K562 (cell line): ENCODE results near the gene DDX18. TPM values are rescaled to one million over a fixed set of nuclear protein-coding genes. Genes with fewer than 3 reads are reported as not detected.
A peak's percentile ranks its signal among the peaks of the same experiment; 100 is the strongest.

Experiments
- ARID1B ChIP-seq: fragments of 450-650 bp; IDR thresholded peaks from 2 replicates; pipeline ENCODE4 v1.6.1; 2016; ENCODE audit warnings: antibody characterized with exemption, mild to moderate bottlenecking, inconsistent platforms
- CHD2 ChIP-seq: IDR thresholded peaks from 2 replicates; pipeline ENCODE4 v1.6.1; 2011; ENCODE audit warnings: low read depth, low read length
- CHD4 ChIP-seq: fragments of 200-600 bp; sonication (generic); IDR thresholded peaks from 3 replicates; pipeline ENCODE4 v1.6.1; 2012; ENCODE audit warnings: low read depth, mild to moderate bottlenecking, mixed read lengths, low read length, inconsistent platforms; ENCODE audit not compliant: insufficient read depth, insufficient replicate concordance, poor library complexity, severe bottlenecking
- DDX20 ChIP-seq: fragments of 450-650 bp; IDR thresholded peaks from 2 replicates; pipeline ENCODE4 v1.6.1; 2016; ENCODE audit warnings: missing genetic modification characterization, low read depth, mild to moderate bottlenecking, missing compliant biosample characterization, moderate library complexity
- ETS2 ChIP-seq: IDR thresholded peaks from 2 replicates; pipeline ENCODE4 v1.6.1; 2016; ENCODE audit warnings: borderline replicate concordance, missing genetic modification characterization, mild to moderate bottlenecking, moderate library complexity, missing compliant biosample characterization; ENCODE audit not compliant: poor library complexity, severe bottlenecking
- FOXK2 ChIP-seq, 2 experiments: fragments of 450-650 bp; IDR thresholded peaks in 1 of 2; conservative IDR thresholded peaks in 1 of 2; 2 replicates each; pipeline ENCODE4 v1.6.1; 2016; ENCODE audit warnings: low read depth in 2 of 2, mild to moderate bottlenecking in 1 of 2
- GMEB1 ChIP-seq: fragments of 250-450 bp; sonication (Bioruptor Pico); IDR thresholded peaks from 2 replicates; pipeline ENCODE4 v1.4.0; 2020; ENCODE audit warnings: mild to moderate bottlenecking
- HDAC1 ChIP-seq, 2 experiments: fragments of 450-650 bp; IDR thresholded peaks; 2 replicates each; pipeline ENCODE4 v1.6.1; 2016 to 2017; ENCODE audit warnings: inconsistent platforms in 1 of 2, mild to moderate bottlenecking in 1 of 2, moderate library complexity in 1 of 2
- HDAC6 ChIP-seq: IDR thresholded peaks from 2 replicates; pipeline ENCODE4 v1.6.1; 2012; ENCODE audit warnings: low read depth, mild to moderate bottlenecking, control low read depth, inconsistent platforms, low read length, moderate library complexity
- OTX1 ChIP-seq: fragments of 450-650 bp; formaldehyde crosslinking; IDR thresholded peaks from 2 replicates; pipeline ENCODE4 v1.4.0; 2022; ENCODE audit warnings: mild to moderate bottlenecking
- RBM15 ChIP-seq: fragments of 200-400 bp; formaldehyde crosslinking; IDR thresholded peaks from 2 replicates; pipeline ENCODE4 v1.6.1; 2018; ENCODE audit warnings: mild to moderate bottlenecking, low read length, moderate library complexity; ENCODE audit not compliant: insufficient read depth
- RCOR1 ChIP-seq, 2 experiments: IDR thresholded peaks; 2 replicates each; pipeline ENCODE4 v1.6.1; 2012; ENCODE audit warnings: low read depth in 2 of 2, low read length in 2 of 2, borderline replicate concordance in 1 of 2, improper control_type of control experiment in 1 of 2
- TAF1 ChIP-seq: IDR thresholded peaks from 2 replicates; pipeline ENCODE4 v1.6.1; 2011; ENCODE audit warnings: mild to moderate bottlenecking, low read length, moderate library complexity; ENCODE audit not compliant: insufficient read depth, control insufficient read depth, severe bottlenecking; ENCODE audit errors: extremely low read depth
- TCF15 ChIP-seq: fragments of 250-450 bp; sonication (Bioruptor Pico); IDR thresholded peaks from 2 replicates; pipeline ENCODE4 v1.8.0; 2022; ENCODE audit warnings: moderate library complexity, mild to moderate bottlenecking, inconsistent platforms
- U2AF1 ChIP-seq: fragments of 200-400 bp; formaldehyde crosslinking; optimal IDR thresholded peaks from 2 replicates; pipeline ENCODE3; 2017; ENCODE audit warnings: mild to moderate bottlenecking, low read depth, low read length, moderate library complexity
- ZNF165 ChIP-seq: fragments of 250-450 bp; sonication (Bioruptor Pico); IDR thresholded peaks from 2 replicates; pipeline ENCODE4 v1.4.0; 2020; ENCODE audit warnings: borderline replicate concordance
- ZNF408 ChIP-seq: fragments of 250-450 bp; sonication (Bioruptor Pico); IDR thresholded peaks from 2 replicates; pipeline ENCODE4 v1.4.0; 2020; ENCODE audit warnings: low read depth, mild to moderate bottlenecking, moderate library complexity
- polyA plus RNA-seq, 8 experiments: library from polyadenylated mRNA; depleted of rRNA in 4 of 8; stranded (reverse) in 5 of 8; unstranded in 3 of 8; fragments of >200 nt; fragmentation: Nextera tagmentation in 2 of 8; fragmentation: Illumina TruSeq in 1 of 8; extraction: Ambion mirVana in 2 of 8; extraction: Trizol in 1 of 8; gene quantifications; 2 replicates each; pipeline versions ENCODE4 v1.2.1 to v1.2.3, GENCODE V29; 2011 to 2014; ENCODE audit warnings: inconsistent platforms in 1 of 8, missing spikeins in 1 of 8
- total RNA-seq, 7 experiments: library from RNA; depleted of rRNA in 6 of 7; stranded (reverse); fragments of >200 nt in 6 of 7; fragmentation: Illumina TruSeq in 2 of 7; extraction: Trizol in 2 of 7; gene quantifications; 2 replicates each; pipeline versions ENCODE4 v1.2.1 to v1.2.3, GENCODE V29; 2011 to 2021; ENCODE audit warnings: low replicate concordance in 1 of 7
- TF ChIP-seq, protein P1 (sequence below): fragments of 450-650 bp; conservative IDR thresholded peaks from 2 replicates; pipeline ENCODE4 v1.6.1; 2016; ENCODE audit warnings: missing genetic modification characterization, low read depth, mild to moderate bottlenecking, missing compliant biosample characterization, moderate library complexity
- TF ChIP-seq, protein P2 (sequence below): fragments of 450-650 bp; IDR thresholded peaks from 2 replicates; pipeline ENCODE4 v1.6.1; 2017; ENCODE audit warnings: antibody characterized with exemption, mild to moderate bottlenecking

DDX18 gene
- total and polyA plus RNA-seq, 9 of the 15 experiments (the other 6 are each of a cell fraction or from before 2014, with no cell fraction given): 67.9 to 156 (median 116) TPM

DNA sequence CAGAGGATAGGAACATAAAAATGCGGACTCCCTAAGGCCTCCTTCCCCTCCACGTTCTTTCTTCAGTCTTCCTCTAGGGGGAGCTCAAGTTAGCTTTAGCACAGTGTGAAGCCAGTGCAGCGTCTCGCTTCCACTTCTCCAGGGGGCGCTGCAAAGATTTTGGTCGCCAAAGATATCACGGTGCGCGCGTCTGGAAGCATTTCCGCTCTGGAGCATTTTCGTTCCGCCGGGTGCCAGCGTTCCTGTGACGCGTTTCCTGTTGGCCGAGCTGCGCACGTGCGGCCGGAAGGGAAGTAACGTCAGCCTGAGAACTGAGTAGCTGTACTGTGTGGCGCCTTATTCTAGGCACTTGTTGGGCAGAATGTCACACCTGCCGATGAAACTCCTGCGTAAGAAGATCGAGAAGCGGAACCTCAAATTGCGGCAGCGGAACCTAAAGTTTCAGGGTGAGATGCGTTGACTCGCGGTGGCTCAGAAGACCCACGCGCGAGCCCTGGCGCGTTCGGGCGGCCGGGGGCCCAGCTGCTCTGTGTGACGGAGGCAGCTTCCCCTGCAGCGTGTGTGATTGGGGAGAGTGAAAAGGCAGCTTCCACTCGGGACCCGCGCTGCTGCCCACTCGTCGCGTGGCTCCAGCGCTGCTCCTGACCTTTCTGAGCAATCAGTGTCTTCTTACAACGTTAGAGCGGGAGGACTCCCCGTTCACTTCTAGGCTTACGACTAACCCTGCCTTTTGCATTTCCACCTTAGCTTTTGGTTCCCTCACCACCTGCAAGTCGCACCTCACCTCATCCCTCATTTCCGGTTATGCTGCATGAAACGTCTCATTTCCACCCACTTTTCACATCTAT is at the start of gene DDX18 (continued):
- TF ChIP-seq, protein P1, sequence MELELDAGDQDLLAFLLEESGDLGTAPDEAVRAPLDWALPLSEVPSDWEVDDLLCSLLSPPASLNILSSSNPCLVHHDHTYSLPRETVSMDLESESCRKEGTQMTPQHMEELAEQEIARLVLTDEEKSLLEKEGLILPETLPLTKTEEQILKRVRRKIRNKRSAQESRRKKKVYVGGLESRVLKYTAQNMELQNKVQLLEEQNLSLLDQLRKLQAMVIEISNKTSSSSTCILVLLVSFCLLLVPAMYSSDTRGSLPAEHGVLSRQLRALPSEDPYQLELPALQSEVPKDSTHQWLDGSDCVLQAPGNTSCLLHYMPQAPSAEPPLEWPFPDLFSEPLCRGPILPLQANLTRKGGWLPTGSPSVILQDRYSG: no peak
- TF ChIP-seq CHD4: no peak
- no peak for TF ChIP-seq ZNF165
- TF ChIP-seq, protein P2, sequence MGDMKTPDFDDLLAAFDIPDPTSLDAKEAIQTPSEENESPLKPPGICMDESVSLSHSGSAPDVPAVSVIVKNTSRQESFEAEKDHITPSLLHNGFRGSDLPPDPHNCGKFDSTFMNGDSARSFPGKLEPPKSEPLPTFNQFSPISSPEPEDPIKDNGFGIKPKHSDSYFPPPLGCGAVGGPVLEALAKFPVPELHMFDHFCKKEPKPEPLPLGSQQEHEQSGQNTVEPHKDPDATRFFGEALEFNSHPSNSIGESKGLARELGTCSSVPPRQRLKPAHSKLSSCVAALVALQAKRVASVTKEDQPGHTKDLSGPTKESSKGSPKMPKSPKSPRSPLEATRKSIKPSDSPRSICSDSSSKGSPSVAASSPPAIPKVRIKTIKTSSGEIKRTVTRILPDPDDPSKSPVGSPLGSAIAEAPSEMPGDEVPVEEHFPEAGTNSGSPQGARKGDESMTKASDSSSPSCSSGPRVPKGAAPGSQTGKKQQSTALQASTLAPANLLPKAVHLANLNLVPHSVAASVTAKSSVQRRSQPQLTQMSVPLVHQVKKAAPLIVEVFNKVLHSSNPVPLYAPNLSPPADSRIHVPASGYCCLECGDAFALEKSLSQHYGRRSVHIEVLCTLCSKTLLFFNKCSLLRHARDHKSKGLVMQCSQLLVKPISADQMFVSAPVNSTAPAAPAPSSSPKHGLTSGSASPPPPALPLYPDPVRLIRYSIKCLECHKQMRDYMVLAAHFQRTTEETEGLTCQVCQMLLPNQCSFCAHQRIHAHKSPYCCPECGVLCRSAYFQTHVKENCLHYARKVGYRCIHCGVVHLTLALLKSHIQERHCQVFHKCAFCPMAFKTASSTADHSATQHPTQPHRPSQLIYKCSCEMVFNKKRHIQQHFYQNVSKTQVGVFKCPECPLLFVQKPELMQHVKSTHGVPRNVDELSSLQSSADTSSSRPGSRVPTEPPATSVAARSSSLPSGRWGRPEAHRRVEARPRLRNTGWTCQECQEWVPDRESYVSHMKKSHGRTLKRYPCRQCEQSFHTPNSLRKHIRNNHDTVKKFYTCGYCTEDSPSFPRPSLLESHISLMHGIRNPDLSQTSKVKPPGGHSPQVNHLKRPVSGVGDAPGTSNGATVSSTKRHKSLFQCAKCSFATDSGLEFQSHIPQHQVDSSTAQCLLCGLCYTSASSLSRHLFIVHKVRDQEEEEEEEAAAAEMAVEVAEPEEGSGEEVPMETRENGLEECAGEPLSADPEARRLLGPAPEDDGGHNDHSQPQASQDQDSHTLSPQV: no peak
- no peak for TF ChIP-seq RBM15
- peak; percentile 86 to 92 for TF ChIP-seq FOXK2 (conservative IDR thresholded peaks at IDR 0.05 in 1 of 2, IDR thresholded peaks at IDR 0.05 in 1 of 2; ENCODE audit: low read depth in 2 of 2)
- TF ChIP-seq CHD2: peak; percentile 45; the same call in 1 of the 2 replicates
- TF ChIP-seq ETS2 (tag): no peak
- no peak for TF ChIP-seq HDAC6
- no peak for TF ChIP-seq DDX20 (tag)
- no peak for TF ChIP-seq ZNF408 (CRISPR knock-in tag)
- TF ChIP-seq RCOR1 (IDR thresholded peaks at IDR 0.05; ENCODE audit: borderline replicate concordance in 1 of 2, low read depth in 2 of 2, low read length in 2 of 2): peak; percentile 10 to 67; a peak in 2 of 4 replicates
- TF ChIP-seq U2AF1: no peak
- peak; percentile 70 for TF ChIP-seq TAF1
- 0 out of 2 replicates have a peak, but pooled peaks have one; percentile 25 for TF ChIP-seq ARID1B
- peak; percentile 73 for TF ChIP-seq GMEB1 (CRISPR knock-in tag)
- TF ChIP-seq HDAC1 (IDR thresholded peaks at IDR 0.05): peak in 1 of 2 experiments; percentile 94; a peak in 2 of 4 replicates
- no peak for TF ChIP-seq TCF15 (CRISPR knock-in tag)
- no peak for TF ChIP-seq OTX1 (CRISPR knock-in tag)
